Stomach (tissue), 4 donors: ENCODE measurements around the gene RNASET2.

Experiments
- CTCF ChIP-seq, 7 experiments: fragments of 450-650 bp in 4 of 7; fragments of 200-600 bp in 3 of 7; sonication (generic) in 3 of 7; IDR thresholded peaks; one replicate each; pipeline ENCODE4 v1.5.1; 2016 to 2019; ENCODE audit warnings: antibody characterized with exemption in 7 of 7, control low read depth in 2 of 7, mild to moderate bottlenecking in 1 of 7
- EP300 ChIP-seq: sonication (generic); formaldehyde crosslinking; IDR thresholded peaks from one replicate; pipeline ENCODE4 v1.6.1; 2017; ENCODE audit warnings: antibody characterized with exemption
- POLR2A ChIP-seq, 4 donors: fragments of 450-650 bp; IDR thresholded peaks; one replicate each; pipeline ENCODE4 v1.6.1; 2016; ENCODE audit warnings: antibody characterized with exemption in 4 of 4, control low read depth in 2 of 4, mild to moderate bottlenecking in 1 of 4, moderate library complexity in 1 of 4
- POLR2AphosphoS5 ChIP-seq, 3 donors: sonication (generic); formaldehyde crosslinking; IDR thresholded peaks; one replicate each; pipeline ENCODE4 v1.6.1; 2016; ENCODE audit warnings: antibody characterized with exemption in 3 of 3

DNA sequence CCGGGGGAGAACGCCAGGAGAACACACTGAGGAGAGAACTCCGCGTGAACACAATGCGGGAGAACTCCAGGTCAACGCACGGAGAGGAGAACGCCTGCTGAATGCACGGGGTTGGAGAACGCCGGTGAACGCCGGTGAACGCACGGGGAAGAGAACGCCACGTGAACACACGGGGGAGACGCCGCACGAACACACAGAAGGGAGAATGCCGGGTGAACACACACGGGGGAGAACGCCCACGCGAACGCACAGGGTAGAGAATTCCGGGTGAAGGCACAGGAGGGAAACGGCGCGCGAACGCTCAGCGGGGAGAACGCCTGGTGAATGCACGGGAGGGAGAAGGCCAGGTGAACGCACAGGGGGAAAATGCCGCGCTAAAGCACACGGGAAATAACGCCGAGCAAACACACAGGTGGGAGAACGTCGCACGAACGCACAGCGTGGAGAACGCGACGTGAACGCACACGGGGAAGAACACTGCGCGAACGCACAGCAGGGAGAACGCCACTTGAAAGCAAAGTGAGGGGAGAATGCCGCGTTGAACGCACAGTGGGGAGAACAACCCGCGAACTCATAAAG is 56.1 kb downstream of the RNASET2 start:
- TF ChIP-seq CTCF (IDR thresholded peaks at IDR 0.05), result no peak
- no peak for TF ChIP-seq EP300
- TF ChIP-seq POLR2AphosphoS5 (IDR thresholded peaks at IDR 0.05), result no peak
- no peak for TF ChIP-seq POLR2A (IDR thresholded peaks at IDR 0.05)
